HG03439 (cell line): ENCODE measurements around the gene TPST2.

ENCODE experiments used
- ATAC-seq: cut with Tn5 transposase; IDR thresholded peaks from one replicate; pipeline ENCODE4 v1.9.1; 2021; ENCODE audit warnings: mild to moderate bottlenecking, moderate library complexity; ENCODE audit not compliant: unreplicated experiment

TPST2 gene

GRCh38 chr22:26612652-26613051, 22.7 kb upstream of the TPST2 start:
- ATAC-seq: no peak

GRCh38 chr22:26610996-26611395, 21.1 kb upstream of the TPST2 start:
- ATAC-seq: no peak

- ATAC-seq: peak; percentile 79
Observed at GRCh38 chr22:26610072-26610958, 20.4 kb upstream of the TPST2 start.

- ATAC-seq: no peak
Observed at GRCh38 chr22:26609287-26609686, 19.4 kb upstream of the TPST2 start.

GRCh38 chr22:26608129-26608528, 18.2 kb upstream of the TPST2 start:
- no peak for ATAC-seq

- ATAC-seq: no peak
Observed at GRCh38 chr22:26606611-26607010, 16.7 kb upstream of the TPST2 start.

- ATAC-seq: no peak
Observed at GRCh38 chr22:26604368-26604767, 14.4 kb upstream of the TPST2 start.

- no peak for ATAC-seq
Observed at GRCh38 chr22:26602127-26602526, 12.2 kb upstream of the TPST2 start.

- ATAC-seq: no peak
Observed at GRCh38 chr22:26601726-26602125, 11.8 kb upstream of the TPST2 start.

GRCh38 chr22:26599505-26599904, 9.6 kb upstream of the TPST2 start:
- no peak for ATAC-seq

GRCh38 chr22:26597480-26597879, 7.5 kb upstream of the TPST2 start:
- ATAC-seq: no peak

GRCh38 chr22:26597026-26597425, 7.1 kb upstream of the TPST2 start:
- no peak for ATAC-seq

- ATAC-seq: no peak
Observed at GRCh38 chr22:26593763-26594162, 3.8 kb upstream of the TPST2 start.

GRCh38 chr22:26592421-26592891, 2.5 kb upstream of the TPST2 start:
- no peak for ATAC-seq

GRCh38 chr22:26589367-26589844, 526 bp downstream of the TPST2 start:
- ATAC-seq: peak; percentile 6

- no peak for ATAC-seq
Observed at GRCh38 chr22:26588729-26589366, 1.1 kb downstream of the TPST2 start.

GRCh38 chr22:26587991-26588613, 1.8 kb downstream of the TPST2 start:
- ATAC-seq: no peak

- ATAC-seq: no peak
Observed at GRCh38 chr22:26586556-26587325, 3.2 kb downstream of the TPST2 start.

- no peak for ATAC-seq
Observed at GRCh38 chr22:26585104-26585790, 4.7 kb downstream of the TPST2 start.

GRCh38 chr22:26584010-26584409, 5.9 kb downstream of the TPST2 start:
- no peak for ATAC-seq
